Adrenal gland (tissue), 12 donors: ENCODE measurements around the gene NOVA2. TPM values are rescaled to one million over a fixed set of nuclear protein-coding genes. Genes with fewer than 3 reads are reported as not detected.

Experiments
- DNase-seq, 7 donors: peaks; one replicate each; pipeline ENCODE4 v3.0.0-alpha.2; 2019 to 2020
- H3K27ac ChIP-seq, 5 donors: fragments of 200-600 bp; sonication (generic) in 4 of 5; 1 replicate in 3 of 5; 2 replicates in 2 of 5; pipeline versions ENCODE4 v1.5.1 to v1.8.0; 2016 to 2020; ENCODE audit warnings: mild to moderate bottlenecking in 1 of 5
- H3K27me3 ChIP-seq: fragments of 200-600 bp; 2 replicates; pipeline ENCODE4 v1.8.0; 2021
- H3K36me3 ChIP-seq, 2 donors: fragments of 200-600 bp; replicated peaks in 1 of 2; 1 replicate in 1 of 2; 2 replicates in 1 of 2; pipeline versions ENCODE4 v1.5.1 to v1.8.0; 2018 to 2022
- H3K4me1 ChIP-seq, 2 donors: fragments of 200-600 bp; replicated peaks in 1 of 2; 1 replicate in 1 of 2; 2 replicates in 1 of 2; pipeline versions ENCODE4 v1.5.1 to v1.8.0; 2018 to 2021
- H3K4me3 ChIP-seq, 4 donors: fragments of 200-600 bp; sonication (generic) in 3 of 4; one replicate each; pipeline ENCODE4 v1.5.1; 2016 to 2018
- H3K9me3 ChIP-seq, 3 donors: fragments of 200-600 bp; sonication (generic) in 1 of 3; replicated peaks in 1 of 3; 1 replicate in 2 of 3; 2 replicates in 1 of 3; pipeline versions ENCODE4 v1.5.1 to v1.8.0; 2016 to 2021
- CTCF ChIP-seq, 6 experiments: fragments of 450-650 bp in 4 of 6; fragments of 200-600 bp in 2 of 6; sonication (generic) in 1 of 6; IDR thresholded peaks; 1 replicate in 5 of 6; 2 replicates in 1 of 6; pipeline versions ENCODE4 v1.5.1 to v1.8.0; 2016 to 2021; ENCODE audit warnings: antibody characterized with exemption in 6 of 6, mild to moderate bottlenecking in 2 of 6, moderate library complexity in 1 of 6
- POLR2A ChIP-seq, 2 donors: fragments of 450-650 bp; IDR thresholded peaks; one replicate each; pipeline ENCODE4 v1.6.1; 2017; ENCODE audit warnings: antibody characterized with exemption in 2 of 2, mild to moderate bottlenecking in 2 of 2, moderate library complexity in 1 of 2
- WGBS, 4 donors: extraction: QIAGEN DNeasy Blood & Tissue Kit in 2 of 4; methylation state at CpG; one replicate each; pipeline versions ENCODE4 v1.1.5 to v1.1.7; 2013 to 2017; 5-methylcytosine and 5-hydroxymethylcytosine counted together
- intact Hi-C, 2 donors: fragments of 100-400 bp; cut with DNase I; formaldehyde crosslinking; loops; one replicate each; pipeline versions ENCODE4 v1.14.1 to v1.15.0; 2022 to 2023
- polyA plus RNA-seq, 3 donors: library from polyadenylated mRNA; stranded (reverse); fragments of 200-250 nt in 2 of 3; fragments of 350-450 nt in 1 of 3; fragmentation: Illumina TruSeq in 1 of 3; extraction: RNeasy Lipid Tissue Mini Kit (QIAGEN cat#74804) in 1 of 3; gene quantifications; one replicate each; pipeline ENCODE4 v1.2.3, GENCODE V29; 2013 to 2014
- total RNA-seq, 9 donors: library from RNA; depleted of rRNA in 4 of 9; stranded (reverse); fragments of >200 nt in 4 of 9; fragments of 120-200 nt in 1 of 9; fragmentation: NEBNext Ultra II Directional in 1 of 9; extraction: Animal tissue kit (Norgen Biotek cat#: 25700) in 1 of 9; gene quantifications; one replicate each; pipeline versions ENCODE4 v1.1.0 to v1.2.4, GENCODE V29; 2013 to 2023
- donor health status: healthy with polysubstance abuse.
- donor health status: Bipolar disorder and iron deficiency.
- donor health status: DM: yes; HTN: yes; CAD: no.
- donor health status: DM: no; HTN: no; CAD: no.
- donor health status: DM: no; HTN: no; CAD: no.
- donor health status: DM: yes; HTN: yes; CAD: no.

Gene NOVA2
- total and polyA plus RNA-seq, 12 donors, result 0.54 to 10.8 (median 2.4) TPM

- peaks cover 22% of the 10 kb centered on the region for H3K27me3 ChIP-seq
- intact Hi-C loops, result no loop called here
These were observed 621 bp downstream of the NOVA2 start for GRCh38 chr19:45972947-45973540.

GRCh38 chr19:45972081-45972946 is 1.4 kb downstream of the NOVA2 start:
- DNase-seq, result peak in 2 of 7 donors; percentile 22 to 70
- peak overlapping the region in 1 of 5 donors; percentile 40 for H3K27ac ChIP-seq

More at GRCh38 chr19:45972947-45973540, 621 bp downstream of the NOVA2 start:
- DNase-seq, result no peak
- 0 to 4% (median 1%) methylated on average over 8 to 48 of the region's 54 CpGs; no CpG with 5 or more reads in 1 of the 4 donors for WGBS, 4 donors
- no peaks in the 10 kb centered on the region for H3K4me1 ChIP-seq
- peak overlapping the region in 1 of 4 donors; percentile 36 for H3K4me3 ChIP-seq
- no peaks in the 10 kb centered on the region for H3K36me3 ChIP-seq
- peak overlapping the region in 1 of 5 donors; percentile 40 for H3K27ac ChIP-seq
- no peak for TF ChIP-seq CTCF (IDR thresholded peaks at IDR 0.05)
- no peak for TF ChIP-seq POLR2A (IDR thresholded peaks at IDR 0.05)
- H3K9me3 ChIP-seq, result no peaks in the 10 kb centered on the region

GRCh38 chr19:45971260-45971902 is 2.3 kb downstream of the NOVA2 start:
- H3K9me3 ChIP-seq, result no peaks in the 10 kb centered on the region
- intact Hi-C loops, result no loop called here
- no peaks in the 10 kb centered on the region for H3K36me3 ChIP-seq
- H3K4me1 ChIP-seq, result no peaks in the 10 kb centered on the region
- H3K27me3 ChIP-seq, result peaks cover 22% of the 10 kb centered on the region
- TF ChIP-seq POLR2A (IDR thresholded peaks at IDR 0.05) (no peak), CTCF (IDR thresholded peaks at IDR 0.05) (no peak)
- H3K4me3 ChIP-seq, result no peak overlapping the region
- peak overlapping the region in 1 of 5 donors; percentile 49 for H3K27ac ChIP-seq
- DNase-seq, result peak in 1 of 7 donors; percentile 58
- 12 to 19% (median 15%) methylated on average over 6 to 11 of the region's 11 CpGs for WGBS, 4 donors

More at GRCh38 chr19:45972081-45972946, 1.4 kb downstream of the NOVA2 start:
- Histone ChIP-seq H3K4me1 (no peaks in the 10 kb centered on the region), H3K9me3 (no peaks in the 10 kb centered on the region), H3K27me3 (peaks cover 22% of the 10 kb centered on the region), H3K4me3 (peak overlapping the region in 1 of 4 donors; percentile 36), H3K36me3 (no peaks in the 10 kb centered on the region)
- WGBS, 4 donors, result 18 to 24% (median 20%) methylated on average over 14 to 18 of the region's 18 CpGs
- TF ChIP-seq CTCF (IDR thresholded peaks at IDR 0.05) (no peak), POLR2A (IDR thresholded peaks at IDR 0.05) (no peak)
- intact Hi-C loops, result no loop called here

- 64 to 71% (median 66%) methylated on average over 5 of the region's 5 CpGs for WGBS, 4 donors
- TF ChIP-seq POLR2A (IDR thresholded peaks at IDR 0.05), result no peak
These were observed 4.0 kb downstream of the NOVA2 start for GRCh38 chr19:45969676-45970075.

More at GRCh38 chr19:45969676-45970075, 4.0 kb downstream of the NOVA2 start:
- no peak for DNase-seq
- H3K4me1 ChIP-seq, result no peaks in the 10 kb centered on the region
- H3K36me3 ChIP-seq, result no peaks in the 10 kb centered on the region
- no peaks in the 10 kb centered on the region for H3K9me3 ChIP-seq
- peaks cover 22% of the 10 kb centered on the region for H3K27me3 ChIP-seq
- no peak overlapping the region for H3K27ac ChIP-seq
- no peak overlapping the region for H3K4me3 ChIP-seq
- intact Hi-C loops, result no loop called here
